AG10803 (cell line): ENCODE measurements around the gene TMEM131L.

Experiments
- DNase-seq: peaks from one replicate; pipeline ENCODE4 v3.0.0; 2010; ENCODE audit warnings: low read depth
- H3K4me3 ChIP-seq: 2 replicates; pipeline ENCODE4 v1.5.1; 2011; ENCODE audit warnings: mild to moderate bottlenecking, low read length, control low read depth
- CTCF ChIP-seq: conservative IDR thresholded peaks from 2 replicates; pipeline ENCODE4 v1.5.1; 2011; ENCODE audit warnings: mild to moderate bottlenecking, low read length, control low read depth, inconsistent platforms

The TMEM131L gene

GRCh38 chr4:153513596-153513995 lies 47.4 kb downstream of the TMEM131L start:
- DNase-seq: no peak
- no peak for TF ChIP-seq CTCF
- no peak overlapping the region for H3K4me3 ChIP-seq

- H3K4me3 ChIP-seq: no peak overlapping the region
- TF ChIP-seq CTCF: no peak
- DNase-seq: peak; percentile 92
These were observed 47.9 kb downstream of the TMEM131L start for GRCh38 chr4:153514001-153514526.

- DNase-seq: no peak
- H3K4me3 ChIP-seq: no peak overlapping the region
- TF ChIP-seq CTCF: no peak
These were observed 48.7 kb downstream of the TMEM131L start for GRCh38 chr4:153514688-153515426.

GRCh38 chr4:153517159-153517558 lies 51.0 kb downstream of the TMEM131L start:
- TF ChIP-seq CTCF: no peak
- H3K4me3 ChIP-seq: no peak overlapping the region
- DNase-seq: no peak

- TF ChIP-seq CTCF: no peak
- DNase-seq: no peak
- no peak overlapping the region for H3K4me3 ChIP-seq
These were observed 51.8 kb downstream of the TMEM131L start for GRCh38 chr4:153518001-153518400.

GRCh38 chr4:153518637-153519389 lies 52.7 kb downstream of the TMEM131L start:
- no peak for TF ChIP-seq CTCF
- no peak overlapping the region for H3K4me3 ChIP-seq
- DNase-seq: no peak

- TF ChIP-seq CTCF: no peak
- no peak overlapping the region for H3K4me3 ChIP-seq
- no peak for DNase-seq
These were observed 53.5 kb downstream of the TMEM131L start for GRCh38 chr4:153519687-153520086.
